Measurements from ENCODE around the gene FCN2. TPM values are rescaled to one million over a fixed set of nuclear protein-coding genes. Genes with fewer than 3 reads are reported as not detected.

Gene FCN2
- total and polyA plus RNA-seq, 2 of the 13 experiments (the other 11 are each of a cell fraction or from before 2014, with no cell fraction given): not detected

DNA sequence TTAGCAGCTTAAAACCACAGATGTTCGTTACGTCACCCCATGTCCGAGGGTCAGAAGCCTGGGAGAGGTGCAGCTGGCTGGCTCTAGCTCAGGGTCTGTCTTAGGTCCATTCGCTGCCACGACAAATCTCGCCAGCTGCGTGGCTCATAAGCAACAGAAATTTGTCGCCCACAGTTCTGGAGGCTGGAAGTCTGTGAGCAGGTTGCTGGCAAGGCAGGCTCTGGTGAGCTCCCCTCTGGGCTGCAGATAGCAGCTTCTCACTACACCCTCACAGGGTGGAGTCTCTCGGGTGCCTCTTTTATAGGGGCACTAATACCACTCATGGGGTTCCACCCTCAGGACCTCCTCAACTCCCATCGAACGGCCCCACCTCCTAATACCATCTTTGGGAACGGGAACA lies 40.1 kb upstream of the FCN2 start:
- no TSS peak for BruUV-seq (replicated peaks)
- Histone ChIP-seq H3K4me3 (replicated peaks in 1 of 3; ENCODE audit: insufficient read depth in 1 of 3, low read depth in 2 of 3, low read length in 3 of 3) (no peak overlapping the region), H3K27me3 (ENCODE audit: control insufficient read depth in 1 of 2, insufficient read depth in 2 of 2, low read length in 2 of 2) (peaks cover 14 to 92% of the 10 kb centered on the region in 2 experiments), H3K36me3 (replicated peaks in 1 of 2; ENCODE audit: control insufficient read depth in 1 of 2, insufficient read depth in 2 of 2, low read length in 2 of 2) (no peaks in the 10 kb centered on the region), H3K4me1 (ENCODE audit: insufficient read depth, low read length) (no peaks in the 10 kb centered on the region), H2AFZ (ENCODE audit: low read length) (no peak overlapping the region), H3K79me2 (ENCODE audit: insufficient read depth, low read length) (no peaks in the 10 kb centered on the region), H3K27ac (ENCODE audit: extremely low read length, insufficient read depth, low read length) (no peak overlapping the region), H3K9me3 (ENCODE audit: low read length) (no peaks in the 10 kb centered on the region), H4K20me1 (ENCODE audit: insufficient read depth, low read length) (no peaks in the 10 kb centered on the region), H3K4me2 (ENCODE audit: low read depth, low read length) (no peak overlapping the region), H3K9ac (ENCODE audit: insufficient read depth, low read depth, low read length) (no peak overlapping the region)
- no peak for DNase-seq (ENCODE audit: low spot score)
- no peak for ATAC-seq
- in situ Hi-C loops (cut with HindIII; ENCODE audit: extremely low pct_ligation_motif_present, low pct_unique_long_range_greater_than_20kb) (no loop called here), intact Hi-C loops (cut with micrococcal nuclease; ENCODE audit: unreplicated experiment) (no loop called here)
- WGBS (ENCODE audit: low lambda C conversion rate): 3% methylated on average over 6 of the region's 12 CpGs
- TF ChIP-seq ZBTB21 (CRISPR knock-in tag; IDR thresholded peaks at IDR 0.05) (no peak), CREB1 (IDR thresholded peaks at IDR 0.05) (peak; percentile 54), CREB1 (CRISPR knock-in tag; IDR thresholded peaks at IDR 0.05) (no peak), XRCC5 (optimal IDR thresholded peaks at IDR 0.05; ENCODE audit: low read length) (no peak), U2AF2 (IDR thresholded peaks at IDR 0.05; ENCODE audit: low read depth, low read length) (no peak), IKZF1 (IDR thresholded peaks at IDR 0.05) (no peak), ATF7 (IDR thresholded peaks at IDR 0.05) (0 out of 2 replicates have a peak, but pooled peaks have one; percentile 9), ATF7 (CRISPR knock-in tag; IDR thresholded peaks at IDR 0.05) (no peak), HDAC1 (CRISPR knock-in tag; IDR thresholded peaks at IDR 0.05) (no peak)
- TF ChIP-seq, protein P1, sequence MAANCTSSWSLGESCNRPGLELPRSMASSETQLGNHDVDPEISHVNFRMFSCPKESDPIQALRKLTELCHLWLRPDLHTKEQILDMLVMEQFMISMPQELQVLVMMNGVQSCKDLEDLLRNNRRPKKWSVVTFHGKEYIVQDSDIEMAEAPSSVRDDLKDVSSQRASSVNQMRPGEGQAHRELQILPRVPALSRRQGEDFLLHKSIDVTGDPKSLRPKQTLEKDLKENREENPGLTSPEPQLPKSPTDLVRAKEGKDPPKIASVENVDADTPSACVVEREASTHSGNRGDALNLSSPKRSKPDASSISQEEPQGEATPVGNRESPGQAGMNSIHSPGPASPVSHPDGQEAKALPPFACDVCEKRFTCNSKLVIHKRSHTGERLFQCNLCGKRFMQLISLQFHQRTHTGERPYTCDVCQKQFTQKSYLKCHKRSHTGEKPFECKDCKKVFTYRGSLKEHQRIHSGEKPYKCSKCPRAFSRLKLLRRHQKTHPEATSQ (CRISPR knock-in tag; IDR thresholded peaks at IDR 0.05; ENCODE audit: borderline replicate concordance): no peak
- ChIA-PET POLR2A (no interaction called here), CTCF (ENCODE audit: low intra/inter-chr PET ratio, low total read pairs) (no interaction called here)
- no peak for FAIRE-seq

Data from HepG2 (cell line).